ENCODE results near the gene MIB2. TPM values are rescaled to one million over a fixed set of nuclear protein-coding genes. Genes with fewer than 3 reads are reported as not detected.
"Not testable (repeated sequence)": the region's sequence is repeated elsewhere in the genome, so short reads cannot be mapped to it uniquely, and the experiment has no call there.

The MIB2 gene
- total RNA-seq, 1 donor from 2014 or later = 144 TPM

DNA sequence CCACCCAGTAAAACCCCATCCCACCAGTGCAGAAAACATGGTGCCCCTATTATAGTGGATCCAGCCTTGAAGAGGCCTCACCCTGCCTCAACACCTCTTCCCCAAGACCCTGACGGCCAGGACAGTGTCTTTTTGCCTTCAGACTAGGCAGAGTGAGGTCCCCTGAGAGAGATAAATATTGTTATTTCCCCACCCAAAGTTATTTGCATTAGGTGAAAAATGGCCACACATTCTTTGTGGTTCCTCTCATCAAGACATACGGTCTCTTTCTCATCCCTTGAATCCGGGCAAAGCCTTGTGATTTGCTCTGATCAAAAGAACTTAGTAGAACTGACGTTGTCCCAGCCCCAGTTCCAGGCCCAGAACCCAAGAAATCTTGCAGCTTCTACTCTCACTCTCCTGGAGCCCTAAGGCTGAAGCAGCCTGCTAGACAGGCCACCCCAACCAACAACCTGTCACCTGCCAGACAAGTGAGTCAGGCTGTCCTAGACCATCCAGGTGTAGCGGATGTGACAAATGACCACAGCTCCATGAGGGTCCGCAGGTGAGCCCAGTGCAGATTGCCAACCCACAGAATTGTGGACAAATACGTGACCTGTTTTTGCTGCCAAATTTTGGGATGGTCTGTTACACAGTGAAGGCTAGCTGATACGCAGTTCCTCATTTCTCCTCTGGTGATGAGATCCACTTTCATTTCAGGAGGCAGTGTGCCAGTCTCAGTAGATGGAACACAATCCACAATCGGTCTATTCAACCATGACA lies 32.5 kb upstream of the MIB2 start:
- H3K27me3 Mint-ChIP-seq = peaks cover 49% of the 10 kb centered on the region
- H3K36me3 Mint-ChIP-seq (ENCODE audit: insufficient read depth) = no peaks in the 10 kb centered on the region
- no peak for DNase-seq (ENCODE audit: low spot score, unreplicated experiment)
- H3K9me3 Mint-ChIP-seq (ENCODE audit: low read depth) = no peaks in the 10 kb centered on the region
- no peak overlapping the region for H3K27ac Mint-ChIP-seq
- no peak overlapping the region for H3K4me3 Mint-ChIP-seq (ENCODE audit: low read depth)
- H3K4me1 Mint-ChIP-seq (ENCODE audit: low read depth) = no peaks in the 10 kb centered on the region
- TF ChIP-seq, protein P1, sequence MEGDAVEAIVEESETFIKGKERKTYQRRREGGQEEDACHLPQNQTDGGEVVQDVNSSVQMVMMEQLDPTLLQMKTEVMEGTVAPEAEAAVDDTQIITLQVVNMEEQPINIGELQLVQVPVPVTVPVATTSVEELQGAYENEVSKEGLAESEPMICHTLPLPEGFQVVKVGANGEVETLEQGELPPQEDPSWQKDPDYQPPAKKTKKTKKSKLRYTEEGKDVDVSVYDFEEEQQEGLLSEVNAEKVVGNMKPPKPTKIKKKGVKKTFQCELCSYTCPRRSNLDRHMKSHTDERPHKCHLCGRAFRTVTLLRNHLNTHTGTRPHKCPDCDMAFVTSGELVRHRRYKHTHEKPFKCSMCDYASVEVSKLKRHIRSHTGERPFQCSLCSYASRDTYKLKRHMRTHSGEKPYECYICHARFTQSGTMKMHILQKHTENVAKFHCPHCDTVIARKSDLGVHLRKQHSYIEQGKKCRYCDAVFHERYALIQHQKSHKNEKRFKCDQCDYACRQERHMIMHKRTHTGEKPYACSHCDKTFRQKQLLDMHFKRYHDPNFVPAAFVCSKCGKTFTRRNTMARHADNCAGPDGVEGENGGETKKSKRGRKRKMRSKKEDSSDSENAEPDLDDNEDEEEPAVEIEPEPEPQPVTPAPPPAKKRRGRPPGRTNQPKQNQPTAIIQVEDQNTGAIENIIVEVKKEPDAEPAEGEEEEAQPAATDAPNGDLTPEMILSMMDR (IDR thresholded peaks at IDR 0.05; ENCODE audit: unreplicated experiment) = no peak

DNA sequence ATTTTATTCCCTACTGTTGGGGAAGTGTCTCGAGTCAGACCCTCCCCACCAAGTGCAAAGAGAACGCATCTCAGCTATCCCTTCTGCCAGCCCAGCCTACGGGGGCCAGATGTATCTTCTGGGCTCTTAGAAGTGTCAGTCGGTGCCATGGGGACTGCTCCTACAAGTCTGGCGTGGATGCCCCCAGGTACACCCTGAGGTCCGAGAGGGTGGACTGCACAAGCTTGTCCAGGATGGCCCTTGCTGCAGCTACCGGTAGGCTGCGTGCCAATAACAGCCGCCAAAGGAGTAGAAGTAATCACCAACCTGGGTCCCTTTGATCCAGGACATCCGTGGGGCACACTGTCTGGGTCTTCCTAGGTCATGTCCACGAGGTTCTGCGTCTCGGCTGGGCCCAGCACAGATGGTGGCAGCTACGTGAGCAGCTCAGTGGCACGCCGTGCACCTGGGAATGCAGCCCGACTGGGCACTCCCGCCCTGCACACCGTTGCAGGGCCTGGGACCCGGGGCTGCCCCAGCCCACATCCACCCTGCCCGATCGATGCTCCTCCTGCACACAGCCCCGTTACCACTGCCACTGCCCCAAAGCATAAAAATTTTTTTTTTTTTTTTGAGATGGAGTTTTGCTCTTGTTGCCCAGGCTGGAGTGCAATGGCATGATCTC lies 31.8 kb upstream of the MIB2 start:
- H3K27ac Mint-ChIP-seq = no peak overlapping the region

DNA sequence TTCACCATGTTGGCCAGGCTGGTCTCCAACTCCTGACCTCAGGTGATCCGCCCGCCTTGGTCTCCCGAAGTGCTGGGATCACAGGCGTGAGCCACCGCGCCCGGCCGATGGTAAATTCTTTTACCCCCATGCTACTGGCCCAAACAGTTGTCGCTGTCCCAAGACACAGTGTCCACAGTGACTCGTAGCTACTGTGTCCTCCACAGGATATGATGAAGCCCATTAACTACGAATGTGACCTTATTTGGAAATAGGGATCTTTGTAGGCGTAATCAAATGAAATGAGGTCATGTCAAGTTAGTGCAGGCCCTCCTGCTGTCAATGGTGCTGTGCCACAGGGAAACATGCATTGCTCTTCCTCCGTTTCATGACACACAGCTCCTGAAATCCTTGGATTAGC lies 23.8 kb upstream of the MIB2 start:
- Mint-ChIP-seq H3K4me3 (ENCODE audit: low read depth) (no peak overlapping the region), H3K36me3 (ENCODE audit: insufficient read depth) (no peaks in the 10 kb centered on the region), H3K4me1 (ENCODE audit: low read depth) (no peaks in the 10 kb centered on the region), H3K9me3 (ENCODE audit: low read depth) (no peaks in the 10 kb centered on the region), H3K27ac (no peak overlapping the region), H3K27me3 (peaks cover 20% of the 10 kb centered on the region)
- TF ChIP-seq, protein P1 (IDR thresholded peaks at IDR 0.05; ENCODE audit: unreplicated experiment) = no peak
- no peak for DNase-seq (ENCODE audit: low spot score, unreplicated experiment)

More for the DNA sequence above, 31.8 kb upstream of the MIB2 start:
- Mint-ChIP-seq H3K36me3 (ENCODE audit: insufficient read depth) (no peaks in the 10 kb centered on the region), H3K9me3 (ENCODE audit: low read depth) (no peaks in the 10 kb centered on the region), H3K4me3 (ENCODE audit: low read depth) (no peak overlapping the region), H3K27me3 (peaks cover 50% of the 10 kb centered on the region), H3K4me1 (ENCODE audit: low read depth) (no peaks in the 10 kb centered on the region)
- TF ChIP-seq, protein P1 (IDR thresholded peaks at IDR 0.05; ENCODE audit: unreplicated experiment) = no peak
- DNase-seq (ENCODE audit: low spot score, unreplicated experiment) = no peak

DNA sequence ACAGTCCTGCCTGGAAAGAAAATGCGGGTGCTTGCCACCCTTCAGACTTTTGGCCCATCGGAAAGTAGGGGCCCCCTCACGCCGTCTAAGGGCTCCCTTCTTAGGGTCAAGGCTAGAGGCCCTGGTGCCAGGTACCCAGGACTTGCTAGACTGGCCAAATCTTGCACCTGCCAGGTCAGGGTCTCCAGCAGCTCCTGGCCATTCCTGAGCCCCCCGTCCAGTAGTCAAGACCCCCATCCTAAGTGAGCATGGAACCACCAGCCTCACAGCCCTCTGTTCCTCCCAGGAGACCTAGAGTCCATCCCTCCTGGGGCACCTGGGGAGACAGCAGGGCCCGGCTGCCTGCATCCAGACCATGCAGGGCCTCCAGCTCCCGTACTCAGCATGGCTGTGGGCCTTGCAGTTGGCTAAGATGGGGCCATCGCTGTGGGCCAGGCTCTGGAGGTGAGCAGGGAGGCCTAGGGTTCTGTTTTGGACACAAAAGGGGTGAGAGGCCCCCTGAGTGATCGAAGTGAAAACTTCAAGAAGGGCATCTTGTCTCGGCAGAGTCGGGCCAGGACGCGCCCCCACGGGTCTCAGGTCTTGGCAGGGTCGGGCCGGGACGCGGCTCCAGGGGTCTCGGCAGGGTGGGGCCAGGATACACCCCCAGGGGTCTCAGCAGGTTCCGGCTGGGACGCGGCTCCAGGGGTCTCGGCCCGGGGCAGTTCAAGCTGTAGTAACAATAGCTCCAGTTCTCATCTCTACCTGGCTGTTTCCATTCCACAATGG lies 21.3 kb upstream of the MIB2 start:
- no peak for DNase-seq (ENCODE audit: low spot score, unreplicated experiment)
- Mint-ChIP-seq H3K27me3 (peaks cover 28% of the 10 kb centered on the region), H3K4me1 (ENCODE audit: low read depth) (peaks cover 3% of the 10 kb centered on the region), H3K36me3 (ENCODE audit: insufficient read depth) (no peaks in the 10 kb centered on the region), H3K4me3 (ENCODE audit: low read depth) (no peak overlapping the region), H3K27ac (no peak overlapping the region), H3K9me3 (ENCODE audit: low read depth) (no peaks in the 10 kb centered on the region)
- TF ChIP-seq, protein P1 (IDR thresholded peaks at IDR 0.05; ENCODE audit: unreplicated experiment) = no peak

DNA sequence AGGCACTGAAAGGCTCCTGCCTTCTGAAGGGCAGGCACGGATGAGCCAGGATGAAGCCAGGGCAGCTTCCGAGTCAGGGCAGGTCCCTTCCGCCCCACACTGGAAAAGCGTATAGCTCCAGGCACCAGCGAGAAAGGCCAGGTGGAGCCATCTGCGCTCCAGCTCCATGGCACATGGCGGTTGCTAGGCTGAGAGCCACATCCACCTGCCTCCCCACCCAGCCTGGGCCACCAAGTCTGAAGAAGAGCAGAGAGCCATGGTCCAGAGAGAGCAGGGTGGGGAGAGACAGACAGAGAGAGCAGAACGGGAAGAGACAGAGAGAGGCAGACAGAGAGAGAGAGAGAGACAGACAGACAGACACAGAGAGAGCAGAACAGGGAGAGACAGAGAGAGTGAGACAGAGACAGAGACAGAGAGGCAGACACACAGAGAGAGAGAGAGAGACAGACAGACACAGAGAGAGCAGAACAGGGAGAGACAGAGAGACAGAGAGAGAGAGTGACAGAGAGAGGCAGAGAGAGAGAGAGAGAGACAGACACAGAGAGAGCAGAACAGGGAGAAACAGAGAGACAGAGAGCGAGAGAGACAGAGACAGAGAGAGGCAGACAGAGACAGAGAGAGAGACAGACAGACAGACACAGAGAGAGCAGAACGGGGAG lies 20.6 kb upstream of the MIB2 start:
- Mint-ChIP-seq H3K9me3 (ENCODE audit: low read depth) (no peaks in the 10 kb centered on the region), H3K36me3 (ENCODE audit: insufficient read depth) (no peaks in the 10 kb centered on the region), H3K27ac (no peak overlapping the region), H3K4me1 (ENCODE audit: low read depth) (peaks cover 3% of the 10 kb centered on the region), H3K4me3 (ENCODE audit: low read depth) (no peak overlapping the region), H3K27me3 (peaks cover 28% of the 10 kb centered on the region)
- no peak for DNase-seq (ENCODE audit: low spot score, unreplicated experiment)
- TF ChIP-seq, protein P1 (IDR thresholded peaks at IDR 0.05; ENCODE audit: unreplicated experiment) = no peak

DNA sequence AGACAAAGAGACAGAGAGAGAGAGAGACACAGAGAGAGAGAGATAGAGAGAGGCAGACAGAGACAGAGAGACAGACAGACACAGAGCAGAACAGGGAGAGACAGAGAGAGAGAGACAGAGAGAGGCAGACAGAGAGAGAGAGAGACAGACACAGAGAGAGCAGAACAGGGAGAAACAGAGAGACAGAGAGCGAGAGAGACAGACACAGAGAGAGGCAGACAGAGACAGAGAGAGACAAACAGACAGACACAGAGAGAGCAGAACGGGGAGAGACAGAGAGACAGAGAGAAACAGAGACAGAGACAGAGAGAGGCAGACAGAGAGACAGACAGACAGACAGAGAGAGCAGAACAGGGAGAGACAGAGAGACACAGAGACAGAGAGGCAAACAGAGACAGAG lies 20.0 kb upstream of the MIB2 start:
- not testable (repeated sequence) for H3K4me3 Mint-ChIP-seq (ENCODE audit: low read depth); DNase-seq (ENCODE audit: low spot score, unreplicated experiment); H3K4me1 Mint-ChIP-seq (ENCODE audit: low read depth); H3K27ac Mint-ChIP-seq; H3K36me3 Mint-ChIP-seq (ENCODE audit: insufficient read depth); H3K9me3 Mint-ChIP-seq (ENCODE audit: low read depth)
- H3K27me3 Mint-ChIP-seq = peaks cover 27% of the 10 kb centered on the region
